Coronary artery (tissue), 2 donors: Measurements from ENCODE around the gene DOK6.

Experiments
- DNase-seq: peaks from one replicate; pipeline ENCODE4 v3.0.0-alpha.2; 2017; ENCODE audit warnings: low spot score
- H3K27ac ChIP-seq, 2 donors: fragments of 200-600 bp; sonication (generic); one replicate each; pipeline ENCODE4 v1.5.1; 2016 to 2019
- H3K4me3 ChIP-seq: fragments of 200-600 bp; sonication (generic); 2 replicates; pipeline ENCODE4 v1.5.1; 2016; ENCODE audit warnings: mild to moderate bottlenecking, moderate library complexity
- CTCF ChIP-seq: fragments of 200-600 bp; sonication (generic); IDR thresholded peaks from one replicate; pipeline ENCODE4 v1.5.1; 2019; ENCODE audit warnings: antibody characterized with exemption

The DOK6 gene

DNA sequence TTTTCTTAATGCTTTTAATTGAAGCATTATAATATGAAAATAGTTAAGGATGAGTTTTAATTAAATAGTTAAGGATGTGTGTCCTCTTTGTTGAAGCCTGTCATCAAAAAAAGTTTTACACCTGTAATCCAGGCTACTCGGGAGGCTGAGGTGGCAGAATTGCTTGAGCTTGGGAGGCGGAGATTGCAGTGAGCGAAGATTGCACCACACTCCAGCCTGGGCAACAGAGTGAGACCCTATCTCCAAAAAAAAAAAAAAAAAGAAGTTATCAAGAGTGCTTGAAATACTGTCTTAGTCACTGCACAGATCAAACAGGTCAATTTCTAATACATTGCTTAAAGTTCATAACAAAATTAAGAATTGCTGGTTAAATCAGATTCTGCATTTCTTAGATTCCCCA, 353.4 kb downstream of the DOK6 start:
- no peak for TF ChIP-seq CTCF
- Histone ChIP-seq H3K27ac (no peak overlapping the region), H3K4me3 (no peak overlapping the region)
- no peak for DNase-seq

DNA sequence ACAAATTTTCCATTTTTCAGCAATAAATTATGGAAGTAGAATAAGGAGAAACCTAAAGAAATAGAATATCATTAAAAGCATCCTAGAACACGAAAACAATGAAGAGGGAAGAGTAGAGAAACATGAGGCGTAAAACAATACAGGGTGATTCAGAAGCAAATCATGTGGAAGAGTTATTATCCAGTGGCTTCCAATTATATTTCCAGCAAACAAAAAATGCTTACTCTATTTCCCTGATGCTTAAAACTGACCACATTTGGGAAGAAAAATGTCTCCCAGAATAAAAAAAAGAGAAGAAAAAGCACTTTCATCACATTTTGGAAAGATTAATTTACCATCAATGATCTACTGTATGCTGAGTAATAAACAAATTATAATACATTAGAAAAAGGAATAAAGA, 354.4 kb downstream of the DOK6 start:
- H3K27ac ChIP-seq, result no peak overlapping the region

DNA sequence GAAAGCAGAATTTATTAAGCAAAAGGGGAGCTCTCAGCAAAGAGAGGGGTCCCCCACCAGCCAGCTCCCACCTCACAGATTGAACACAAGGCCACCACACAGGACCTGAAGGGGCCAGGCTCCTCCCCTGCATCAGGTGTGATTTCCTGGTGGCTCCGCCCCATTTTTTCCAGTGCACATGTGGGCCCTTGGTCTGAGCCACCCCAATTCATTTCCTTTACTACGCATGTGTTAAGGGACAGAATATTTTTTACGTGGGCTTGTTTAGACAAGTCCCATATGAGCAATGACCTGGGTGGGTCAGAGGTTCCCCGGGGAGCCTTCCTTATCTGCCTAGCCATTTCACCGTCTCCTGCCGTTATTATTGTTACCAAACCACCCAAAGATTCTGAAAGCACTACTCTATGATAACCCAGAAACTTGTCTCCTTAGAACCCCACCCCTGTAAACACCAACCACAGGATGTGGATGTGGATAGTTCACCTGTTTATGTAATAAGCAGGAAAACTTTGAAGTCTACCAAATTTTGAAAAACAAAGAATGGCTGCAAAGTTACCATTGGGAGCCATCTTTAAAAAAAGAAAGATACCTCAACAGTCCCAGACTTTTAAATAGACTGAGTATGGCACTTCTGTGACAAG, 355.3 kb downstream of the DOK6 start:
- DNase-seq, result no peak
- H3K4me3 ChIP-seq, result no peak overlapping the region
- no peak overlapping the region for H3K27ac ChIP-seq
- no peak for TF ChIP-seq CTCF

More for the DNA sequence above, 354.4 kb downstream of the DOK6 start:
- no peak overlapping the region for H3K4me3 ChIP-seq
- no peak for DNase-seq
- TF ChIP-seq CTCF, result no peak

GRCh38 chr18:69757733-69758132, 357.0 kb downstream of the DOK6 start:
- no peak overlapping the region for H3K27ac ChIP-seq
- H3K4me3 ChIP-seq, result no peak overlapping the region
- no peak for DNase-seq
- no peak for TF ChIP-seq CTCF

- Histone ChIP-seq H3K4me3 (no peak overlapping the region), H3K27ac (no peak overlapping the region)
- no peak for DNase-seq
- TF ChIP-seq CTCF, result no peak
Measured at GRCh38 chr18:69758458-69758857, 357.8 kb downstream of the DOK6 start.

- Histone ChIP-seq H3K4me3 (no peak overlapping the region), H3K27ac (no peak overlapping the region)
- no peak for DNase-seq
- TF ChIP-seq CTCF, result no peak
Measured at GRCh38 chr18:69759046-69759445, 358.4 kb downstream of the DOK6 start.

DNA sequence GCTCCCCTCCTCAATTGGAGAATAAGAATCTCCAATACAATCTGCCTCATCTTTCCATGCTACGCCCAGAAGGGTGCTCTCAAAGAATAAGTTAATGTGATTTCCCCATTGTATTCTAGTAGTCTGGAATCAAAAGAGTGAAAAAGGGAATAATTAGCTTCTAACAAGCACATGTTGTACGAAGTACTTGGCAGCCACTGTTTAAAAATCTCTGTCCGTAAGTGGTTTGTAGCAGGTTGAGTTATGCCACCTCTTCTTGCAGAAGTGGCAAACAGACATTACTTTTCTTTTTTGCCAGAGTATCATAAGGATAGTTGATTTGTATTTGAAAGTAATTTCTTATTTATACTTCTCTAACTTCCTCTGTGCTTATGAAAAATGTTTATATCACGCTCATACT, 362.3 kb downstream of the DOK6 start:
- H3K27ac ChIP-seq, result no peak overlapping the region
- H3K4me3 ChIP-seq, result no peak overlapping the region
- no peak for TF ChIP-seq CTCF
- no peak for DNase-seq
